Natural killer cell treated with Interleukin-12 subunit alpha and Interleukin-12 subunit beta and Interleukin-15 and Interleukin-18, amount 100 ng/mL, for 72 hours (primary cell): ENCODE results near the gene MARK3. TPM values are rescaled to one million over a fixed set of nuclear protein-coding genes. Genes with fewer than 3 reads are reported as not detected.

Experiments
- ATAC-seq, 2 donors: fragments of 150-1000 bp; cut with Tn5 transposase in 1 of 2; sonication (Bioruptor Pico), chemical (Tn5 transposase) in 1 of 2; 2 replicates each; pipeline ENCODE4 v1.10.0; 2021
- DNase-seq: peaks from one replicate; pipeline ENCODE4 v3.0.0; 2022; ENCODE audit warnings: low spot score
- H3K27ac Mint-ChIP-seq, 2 donors: 1 replicate in 1 of 2; 2 replicates in 1 of 2; pipeline ENCODE4 v1.8.0; 2022; ENCODE audit warnings: mixed read lengths in 2 of 2, mild to moderate bottlenecking in 1 of 2, moderate library complexity in 1 of 2
- H3K27me3 Mint-ChIP-seq, 2 donors: 1 replicate in 1 of 2; 2 replicates in 1 of 2; pipeline ENCODE4 v1.8.0; 2022; ENCODE audit warnings: mixed read lengths in 2 of 2
- H3K36me3 Mint-ChIP-seq: one replicate; pipeline ENCODE4 v1.8.0; 2022; ENCODE audit warnings: mixed read lengths
- H3K4me1 Mint-ChIP-seq, 2 donors: 1 replicate in 1 of 2; 2 replicates in 1 of 2; pipeline ENCODE4 v1.8.0; 2022; ENCODE audit warnings: low read depth in 2 of 2, mixed read lengths in 2 of 2, mild to moderate bottlenecking in 1 of 2
- H3K4me3 Mint-ChIP-seq: one replicate; pipeline ENCODE4 v1.8.0; 2022; ENCODE audit warnings: mixed read lengths
- H3K9me3 Mint-ChIP-seq: 2 replicates; pipeline ENCODE4 v1.8.0; 2022; ENCODE audit warnings: mixed read lengths
- total RNA-seq, 2 donors: library from RNA; stranded (reverse); gene quantifications; one replicate each; pipeline ENCODE4 v1.2.3, GENCODE V29; 2022

Gene MARK3
- total RNA-seq, 2 donors from 2014 or later = 101 to 165 TPM

DNA sequence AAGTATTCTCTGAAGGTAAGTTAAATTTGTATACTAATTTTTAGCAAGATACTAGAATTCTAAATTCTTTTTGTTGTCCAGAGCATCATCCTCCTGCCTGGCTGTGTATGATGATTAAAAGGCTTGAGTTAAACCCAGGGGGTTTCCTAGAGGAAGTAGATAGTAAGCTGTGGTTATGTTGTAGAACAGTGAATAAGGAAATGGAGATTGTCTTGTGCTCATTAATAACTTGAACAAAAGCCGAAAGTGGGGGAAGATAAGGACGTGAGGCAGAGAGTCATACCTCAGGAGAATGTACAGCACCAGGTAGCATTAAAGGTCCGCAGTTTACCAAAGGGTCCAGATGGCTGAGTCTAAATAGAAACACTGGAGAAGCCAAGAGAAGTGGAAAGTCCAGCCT lies 95.4 kb downstream of the MARK3 start:
- Mint-ChIP-seq H3K27me3 (no peaks in the 10 kb centered on the region), H3K9me3 (no peaks in the 10 kb centered on the region), H3K4me1 (peaks cover 11% of the 10 kb centered on the region in 2 donors), H3K36me3 (peaks cover 31% of the 10 kb centered on the region), H3K4me3 (peak overlapping the region; percentile 2), H3K27ac (peak overlapping the region; percentile 35 to 68)
- DNase-seq (no peak), ATAC-seq (peak; percentile 60)

DNA sequence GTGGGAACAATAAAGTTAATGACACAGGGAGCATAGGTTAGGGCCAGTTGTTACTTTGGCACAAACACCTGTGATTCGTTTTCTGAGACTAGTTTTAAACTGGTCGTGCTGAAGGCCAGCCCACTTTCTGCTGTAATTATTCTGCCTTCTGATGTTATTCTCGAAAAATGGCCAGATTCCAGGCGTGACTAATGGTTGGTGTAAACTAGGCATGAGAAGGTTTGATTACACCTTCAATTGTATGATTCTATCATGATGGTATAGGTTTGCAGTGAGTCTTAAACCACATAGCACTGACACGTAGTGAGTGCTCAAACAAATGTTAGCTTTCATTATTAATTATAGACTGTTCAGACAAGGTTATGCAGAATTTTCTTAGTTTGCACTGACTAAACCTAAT lies 98.4 kb downstream of the MARK3 start:
- peaks cover 11% of the 10 kb centered on the region in 2 donors for H3K4me1 Mint-ChIP-seq
- H3K27me3 Mint-ChIP-seq = no peaks in the 10 kb centered on the region
- no peak overlapping the region for H3K4me3 Mint-ChIP-seq
- H3K36me3 Mint-ChIP-seq = peaks cover 21% of the 10 kb centered on the region
- no peaks in the 10 kb centered on the region for H3K9me3 Mint-ChIP-seq
- ATAC-seq (no peak), DNase-seq (no peak)
- H3K27ac Mint-ChIP-seq = no peak overlapping the region

DNA sequence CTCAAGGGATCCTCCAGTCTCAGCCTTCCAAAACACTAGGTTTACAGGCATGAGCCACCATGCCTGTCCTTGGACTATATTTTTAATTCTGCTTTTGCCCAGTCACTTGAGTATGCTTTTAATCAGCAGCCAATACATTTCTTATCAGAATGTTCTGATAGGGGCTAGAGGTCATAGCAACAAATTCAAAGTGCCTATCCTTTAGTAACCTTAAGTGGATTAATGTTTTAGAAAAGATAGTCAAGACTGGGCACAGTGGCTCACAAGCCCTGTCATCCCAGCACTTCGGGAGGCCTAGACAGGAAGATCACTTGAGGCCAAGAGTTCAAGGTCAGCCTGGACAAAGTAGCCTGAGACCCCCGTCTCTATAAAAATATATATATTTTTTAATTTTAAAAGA lies 100.3 kb downstream of the MARK3 start:
- ATAC-seq (no peak), DNase-seq (no peak)
- no peak overlapping the region for H3K4me3 Mint-ChIP-seq
- H3K27me3 Mint-ChIP-seq = no peaks in the 10 kb centered on the region
- H3K27ac Mint-ChIP-seq = no peak overlapping the region
- no peaks in the 10 kb centered on the region for H3K9me3 Mint-ChIP-seq
- H3K36me3 Mint-ChIP-seq = peaks cover 18% of the 10 kb centered on the region
- peaks cover 9 to 10% of the 10 kb centered on the region in 2 donors for H3K4me1 Mint-ChIP-seq

DNA sequence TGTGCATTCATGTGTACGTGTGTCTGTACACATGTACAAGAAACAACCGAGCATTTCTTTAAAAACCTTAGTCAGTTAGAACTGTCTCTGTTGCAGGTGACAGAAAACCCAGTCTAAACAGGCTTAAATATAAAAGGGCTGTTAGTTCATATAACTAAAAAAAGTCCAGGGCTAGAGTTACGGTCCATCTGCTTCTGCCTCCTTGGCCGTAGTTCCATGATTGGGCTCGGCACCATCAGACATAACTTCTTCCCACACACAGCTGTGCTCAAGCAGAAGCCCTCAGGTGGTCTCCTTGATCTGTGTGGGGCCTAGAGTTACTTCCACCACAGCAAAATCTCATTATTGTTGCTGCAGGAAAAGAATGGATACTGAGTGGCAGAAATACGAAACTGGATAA lies 102.9 kb downstream of the MARK3 start:
- Mint-ChIP-seq H3K27ac (no peak overlapping the region), H3K27me3 (no peaks in the 10 kb centered on the region), H3K36me3 (peaks cover 10% of the 10 kb centered on the region), H3K9me3 (no peaks in the 10 kb centered on the region), H3K4me3 (no peak overlapping the region), H3K4me1 (no peaks in the 10 kb centered on the region)
- ATAC-seq (no peak), DNase-seq (no peak)

DNA sequence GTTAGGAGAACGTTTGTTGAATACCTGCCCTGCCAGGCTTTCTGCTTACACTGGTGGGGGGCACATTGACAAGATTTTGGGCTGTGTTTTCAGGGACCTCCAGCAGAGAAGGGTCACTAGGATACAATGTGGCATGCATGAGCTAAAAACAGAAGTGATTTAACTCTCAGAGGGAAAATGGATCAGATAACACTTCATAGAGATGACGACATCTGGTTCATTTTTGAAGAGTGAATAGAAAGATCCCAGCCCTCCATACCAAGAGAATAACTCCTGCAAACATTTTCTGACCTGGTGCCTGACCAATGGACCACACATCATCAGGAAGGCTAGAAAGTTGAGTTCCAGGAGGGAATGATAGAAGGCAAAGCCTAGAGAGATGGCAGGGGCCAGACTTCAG lies 103.7 kb downstream of the MARK3 start:
- no peak overlapping the region for H3K4me3 Mint-ChIP-seq

DNA sequence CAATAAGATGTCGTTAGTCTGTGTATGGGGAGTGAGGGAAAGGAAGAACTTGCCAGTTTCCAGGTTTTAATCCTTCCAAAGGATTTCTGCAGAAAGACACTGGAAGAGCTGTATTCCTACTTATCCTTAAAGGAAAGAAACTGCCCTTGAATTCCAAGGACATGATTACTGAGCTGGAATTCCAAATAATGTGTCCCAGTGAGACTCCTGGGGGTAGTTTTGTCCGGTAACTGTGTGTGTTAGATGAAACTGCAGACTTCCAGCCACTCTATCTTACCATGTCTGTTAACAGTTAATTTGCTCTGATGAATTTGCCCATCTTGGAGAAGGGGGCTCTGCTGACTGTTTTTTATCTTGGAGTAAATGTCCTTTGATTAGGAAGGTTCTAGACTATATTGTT lies 104.4 kb downstream of the MARK3 start:
- H3K4me3 Mint-ChIP-seq = no peak overlapping the region
- no peak for DNase-seq
- no peaks in the 10 kb centered on the region for H3K27me3 Mint-ChIP-seq
- peaks cover 10% of the 10 kb centered on the region for H3K36me3 Mint-ChIP-seq
- no peak for ATAC-seq
- no peak overlapping the region for H3K27ac Mint-ChIP-seq
- H3K4me1 Mint-ChIP-seq = no peaks in the 10 kb centered on the region
- H3K9me3 Mint-ChIP-seq = no peaks in the 10 kb centered on the region

More for the DNA sequence above, 103.7 kb downstream of the MARK3 start:
- no peak for ATAC-seq
- DNase-seq = no peak
- Mint-ChIP-seq H3K9me3 (no peaks in the 10 kb centered on the region), H3K27me3 (no peaks in the 10 kb centered on the region), H3K4me1 (no peaks in the 10 kb centered on the region), H3K36me3 (peaks cover 10% of the 10 kb centered on the region), H3K27ac (no peak overlapping the region)

DNA sequence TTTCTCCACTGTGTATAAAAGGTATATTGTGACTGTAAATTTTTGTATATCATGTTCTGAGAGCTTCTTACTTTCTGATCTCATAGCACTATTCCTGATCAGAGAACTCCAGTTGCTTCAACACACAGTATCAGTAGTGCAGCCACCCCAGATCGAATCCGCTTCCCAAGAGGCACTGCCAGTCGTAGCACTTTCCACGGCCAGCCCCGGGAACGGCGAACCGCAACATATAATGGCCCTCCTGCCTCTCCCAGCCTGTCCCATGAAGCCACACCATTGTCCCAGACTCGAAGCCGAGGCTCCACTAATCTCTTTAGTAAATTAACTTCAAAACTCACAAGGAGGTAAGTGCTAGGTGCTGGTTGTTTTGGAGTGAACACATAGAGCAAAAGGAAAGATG lies 106.5 kb downstream of the MARK3 start:
- H3K27ac Mint-ChIP-seq = peak overlapping the region in 1 of 2 donors; percentile 56

DNA sequence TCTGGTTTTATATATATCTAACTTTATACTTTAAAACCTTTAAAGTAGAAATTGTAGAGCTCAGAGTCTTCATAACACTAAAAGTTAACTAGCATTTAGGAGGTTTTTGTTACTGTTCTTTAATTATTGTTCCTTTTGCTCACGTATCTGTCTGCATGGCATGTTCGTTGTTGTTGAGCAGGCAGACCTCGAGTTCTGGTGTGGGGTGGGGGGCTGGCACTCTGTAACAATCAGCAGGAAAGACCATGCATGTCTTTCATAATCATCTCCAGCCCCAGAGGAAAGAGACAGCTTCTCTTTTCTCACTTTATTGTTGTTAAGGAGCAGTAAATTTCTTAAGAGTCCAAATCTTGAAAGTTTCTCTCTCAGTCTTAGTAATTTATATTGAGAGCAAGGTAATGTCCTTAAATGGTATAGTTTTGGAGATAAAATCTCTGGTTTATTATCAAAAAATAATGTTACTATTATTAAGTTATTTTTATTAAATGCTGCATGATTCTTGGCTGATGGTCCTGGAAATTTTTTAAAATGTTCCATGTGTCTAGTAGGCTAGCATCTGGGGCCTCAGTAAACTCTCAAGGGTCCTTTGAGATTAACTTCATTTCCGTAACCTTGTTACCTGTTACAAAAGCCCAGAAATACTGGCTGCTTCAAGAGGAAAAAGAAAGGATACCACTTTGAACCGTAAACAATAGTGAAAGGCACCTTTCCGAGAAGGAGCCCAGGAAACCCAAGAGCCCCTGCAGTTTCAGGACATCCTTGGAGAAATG lies 107.1 kb downstream of the MARK3 start:
- H3K4me1 Mint-ChIP-seq = no peaks in the 10 kb centered on the region
- H3K27ac Mint-ChIP-seq = no peak overlapping the region
- no peak for ATAC-seq
- no peak overlapping the region for H3K4me3 Mint-ChIP-seq
- no peaks in the 10 kb centered on the region for H3K27me3 Mint-ChIP-seq
- H3K36me3 Mint-ChIP-seq = peaks cover 10% of the 10 kb centered on the region
- no peaks in the 10 kb centered on the region for H3K9me3 Mint-ChIP-seq
- no peak for DNase-seq

More for the DNA sequence above, 106.5 kb downstream of the MARK3 start:
- ATAC-seq (no peak), DNase-seq (no peak)
- no peaks in the 10 kb centered on the region for H3K27me3 Mint-ChIP-seq
- H3K36me3 Mint-ChIP-seq = peaks cover 10% of the 10 kb centered on the region
- no peaks in the 10 kb centered on the region for H3K4me1 Mint-ChIP-seq
- H3K4me3 Mint-ChIP-seq = no peak overlapping the region
- no peaks in the 10 kb centered on the region for H3K9me3 Mint-ChIP-seq

DNA sequence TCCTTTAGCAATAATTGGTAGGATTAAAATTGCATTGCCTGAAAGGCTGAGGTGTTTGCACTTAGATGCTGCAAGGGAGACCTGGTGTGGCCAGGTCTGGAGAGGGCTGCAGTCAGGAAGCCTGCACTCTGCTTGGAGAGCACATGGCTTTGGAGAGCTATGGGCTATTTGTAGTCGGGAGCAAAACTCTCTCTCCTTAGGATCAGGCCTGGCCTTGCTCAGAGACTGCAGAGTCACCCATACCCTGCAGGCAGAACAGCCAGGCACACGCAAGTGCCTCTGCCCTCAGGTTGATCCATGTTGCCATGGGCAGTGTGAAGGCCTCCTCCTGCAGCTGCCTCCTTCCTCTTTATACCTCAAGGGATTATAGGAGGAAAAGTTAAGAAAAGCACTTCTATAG lies 110.6 kb downstream of the MARK3 start:
- no peaks in the 10 kb centered on the region for H3K9me3 Mint-ChIP-seq
- no peak overlapping the region for H3K4me3 Mint-ChIP-seq
- H3K4me1 Mint-ChIP-seq = peaks cover 5 to 9% of the 10 kb centered on the region in 2 donors
- H3K27ac Mint-ChIP-seq = no peak overlapping the region
- ATAC-seq (no peak), DNase-seq (no peak)
- H3K36me3 Mint-ChIP-seq = peaks cover 16% of the 10 kb centered on the region
- H3K27me3 Mint-ChIP-seq = no peaks in the 10 kb centered on the region

DNA sequence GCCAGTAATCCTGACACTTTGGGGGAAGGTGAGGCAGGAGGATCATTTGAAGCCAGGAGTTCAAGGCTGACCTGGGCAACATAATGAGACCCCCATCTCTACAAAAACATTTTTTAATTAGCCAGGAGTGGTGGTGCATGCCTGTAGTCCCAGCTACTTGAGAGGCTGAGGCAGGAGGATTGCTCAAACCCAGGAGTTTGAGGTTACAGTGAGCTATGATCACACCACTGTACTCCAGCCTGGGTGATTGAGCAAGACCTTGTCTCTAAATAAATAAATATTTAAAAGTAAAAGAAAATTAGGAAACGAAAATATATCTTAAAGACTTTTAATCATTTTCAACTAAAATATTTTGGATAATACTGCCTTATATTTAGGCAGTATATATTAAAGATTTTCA lies 111.6 kb downstream of the MARK3 start:
- no peaks in the 10 kb centered on the region for H3K27me3 Mint-ChIP-seq
- no peak overlapping the region for H3K27ac Mint-ChIP-seq
- peaks cover 7% of the 10 kb centered on the region for H3K36me3 Mint-ChIP-seq
- DNase-seq (no peak), ATAC-seq (no peak)
- H3K4me3 Mint-ChIP-seq = no peak overlapping the region
- no peaks in the 10 kb centered on the region for H3K9me3 Mint-ChIP-seq
- peaks cover 9 to 12% of the 10 kb centered on the region in 2 donors for H3K4me1 Mint-ChIP-seq

DNA sequence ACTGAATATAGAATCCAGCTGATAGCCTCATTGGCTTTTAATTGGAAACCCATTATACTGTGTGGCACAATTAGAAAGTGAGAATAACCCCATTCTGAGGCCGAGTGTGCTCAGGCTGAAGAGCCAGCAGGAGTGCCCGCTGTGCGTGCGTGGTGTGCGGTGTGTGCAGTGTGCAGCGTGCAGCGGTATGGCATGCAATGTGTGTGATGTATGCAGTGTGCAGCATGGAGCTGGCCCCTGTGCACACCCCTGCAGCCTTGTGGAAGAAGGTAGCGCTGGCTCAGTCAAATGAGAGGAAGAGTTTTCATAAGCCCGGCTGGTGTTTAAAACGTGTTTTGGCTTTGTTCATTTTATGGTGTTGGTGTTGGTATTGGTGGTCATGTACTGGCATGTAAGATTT lies 114.5 kb downstream of the MARK3 start:
- Mint-ChIP-seq H3K27me3 (no peaks in the 10 kb centered on the region), H3K27ac (peak overlapping the region in 1 of 2 donors; percentile 1), H3K9me3 (no peaks in the 10 kb centered on the region), H3K4me3 (no peak overlapping the region), H3K4me1 (peaks cover 9 to 12% of the 10 kb centered on the region in 2 donors), H3K36me3 (peaks cover 19% of the 10 kb centered on the region)
- ATAC-seq (peak in 1 of 2 donors; percentile 46), DNase-seq (no peak)

DNA sequence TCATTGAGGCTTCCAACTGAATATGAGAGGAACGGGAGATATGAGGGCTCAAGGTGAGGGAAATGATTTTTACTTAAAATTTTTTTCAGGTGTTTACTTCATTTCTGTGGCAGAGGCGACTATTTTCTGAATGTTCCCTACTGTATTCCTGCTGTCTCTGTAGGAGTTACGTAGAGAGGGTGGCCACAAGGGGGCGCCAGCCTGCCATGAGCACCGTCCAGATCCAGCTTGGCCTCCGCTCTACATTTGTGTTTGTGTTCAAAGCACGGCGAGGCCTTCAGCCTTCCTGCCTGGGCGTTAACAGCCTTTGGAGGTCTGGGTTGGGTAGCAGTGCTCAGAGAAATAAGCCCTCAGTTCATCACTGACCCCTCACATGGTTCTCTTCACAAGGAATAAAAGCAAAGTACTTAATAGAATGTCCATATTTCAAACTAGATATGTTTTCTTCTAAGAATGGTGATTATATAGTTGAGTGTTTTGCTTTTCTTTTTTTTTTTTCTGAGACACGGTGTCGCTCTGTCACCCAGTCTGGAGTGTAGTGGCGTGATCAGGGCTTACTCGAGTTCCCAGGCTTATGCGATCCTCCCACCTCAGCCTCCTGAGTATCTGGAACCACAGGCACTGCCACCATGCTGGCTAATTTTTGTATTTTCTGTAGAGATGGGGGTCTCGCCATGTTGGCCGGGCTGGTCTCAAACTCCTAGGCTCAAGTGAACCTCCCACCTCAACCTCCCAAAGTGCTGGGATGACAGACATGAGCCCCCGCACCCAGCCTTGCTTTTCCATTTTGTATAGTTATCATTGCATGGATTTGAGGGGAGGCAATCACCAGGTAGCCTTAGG lies 115.2 kb downstream of the MARK3 start:
- Mint-ChIP-seq H3K4me3 (no peak overlapping the region), H3K9me3 (no peaks in the 10 kb centered on the region), H3K27me3 (no peaks in the 10 kb centered on the region), H3K27ac (peak overlapping the region in 1 of 2 donors; percentile 1), H3K4me1 (peaks cover 9 to 18% of the 10 kb centered on the region in 2 donors), H3K36me3 (peaks cover 25% of the 10 kb centered on the region)
- DNase-seq (peak; percentile 76), ATAC-seq (peak; percentile 80 to 83)

DNA sequence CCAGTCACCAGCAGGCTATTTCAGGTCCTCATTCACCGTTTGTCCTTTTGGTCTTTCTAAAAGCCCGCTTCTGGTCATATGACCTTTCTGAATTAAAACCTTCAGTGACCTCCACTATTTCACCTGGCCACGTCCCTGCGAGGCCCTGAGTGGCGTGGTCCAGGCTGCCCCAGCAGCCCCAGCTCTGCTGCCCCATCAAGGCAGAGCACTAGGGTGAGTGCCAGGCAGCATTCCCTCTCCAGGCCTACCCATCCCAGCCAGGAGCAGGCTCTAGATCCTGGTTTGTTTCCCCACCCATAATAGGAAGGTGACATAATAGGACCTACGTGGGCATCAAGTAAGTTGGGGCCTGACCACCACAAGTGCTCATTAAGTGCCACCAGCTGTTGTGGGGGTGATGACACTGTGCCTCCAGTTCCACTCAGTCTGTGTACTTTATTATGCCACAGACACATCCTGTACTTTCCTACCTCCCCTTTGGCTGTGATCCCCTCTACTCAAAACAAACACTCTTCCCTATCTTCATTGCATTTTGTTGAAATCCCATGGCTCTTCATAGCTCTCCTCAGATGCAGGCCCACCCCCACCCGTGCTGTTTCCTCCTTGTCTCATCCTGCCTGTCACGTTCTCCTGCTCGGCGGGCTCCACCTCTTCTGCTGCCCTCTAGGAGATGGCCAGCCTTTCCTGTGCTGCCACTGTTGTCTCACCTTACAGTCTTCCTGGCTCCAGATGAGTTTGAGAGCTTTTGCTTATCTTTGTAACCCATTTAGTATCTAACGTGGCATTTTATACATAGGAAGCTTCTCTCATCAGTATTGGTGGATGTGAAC lies 116.0 kb downstream of the MARK3 start:
- H3K4me3 Mint-ChIP-seq = no peak overlapping the region
- H3K27me3 Mint-ChIP-seq = no peaks in the 10 kb centered on the region
- H3K9me3 Mint-ChIP-seq = no peaks in the 10 kb centered on the region
- DNase-seq (no peak), ATAC-seq (no peak)
- peak overlapping the region in 1 of 2 donors; percentile 2 for H3K27ac Mint-ChIP-seq
- H3K4me1 Mint-ChIP-seq = peaks cover 9 to 20% of the 10 kb centered on the region in 2 donors
- peaks cover 28% of the 10 kb centered on the region for H3K36me3 Mint-ChIP-seq
